GM19238 (cell line): ENCODE results near the gene ANKS1B.

Experiments used
- DNase-seq: peaks from one replicate; pipeline ENCODE4 v3.0.0; 2011; ENCODE audit warnings: low spot score; ENCODE audit not compliant: insufficient read length

The ANKS1B gene

GRCh38 chr12:99960311-99960710 lies 24.4 kb downstream of the ANKS1B start:
- no peak for DNase-seq

- no peak for DNase-seq
These were observed 25.1 kb downstream of the ANKS1B start for GRCh38 chr12:99959549-99960170.

- no peak for DNase-seq
These were observed 26.8 kb downstream of the ANKS1B start for GRCh38 chr12:99957866-99958466.

GRCh38 chr12:99954724-99955123 lies 30.0 kb downstream of the ANKS1B start:
- DNase-seq, result no peak

GRCh38 chr12:99948370-99948769 lies 36.4 kb downstream of the ANKS1B start:
- no peak for DNase-seq

- no peak for DNase-seq
These were observed 38.6 kb downstream of the ANKS1B start for GRCh38 chr12:99946131-99946530.

- DNase-seq, result no peak
These were observed 49.1 kb downstream of the ANKS1B start for GRCh38 chr12:99935608-99936007.

- no peak for DNase-seq
These were observed 58.1 kb downstream of the ANKS1B start for GRCh38 chr12:99926511-99927169.

- DNase-seq, result no peak
These were observed 64.3 kb downstream of the ANKS1B start for GRCh38 chr12:99920353-99920960.

- no peak for DNase-seq
These were observed 66.9 kb downstream of the ANKS1B start for GRCh38 chr12:99917711-99918402.

- DNase-seq, result no peak
These were observed 68.2 kb downstream of the ANKS1B start for GRCh38 chr12:99916555-99916954.

GRCh38 chr12:99915251-99916082 lies 69.3 kb downstream of the ANKS1B start:
- no peak for DNase-seq

- no peak for DNase-seq
These were observed 70.5 kb downstream of the ANKS1B start for GRCh38 chr12:99914206-99914605.

- DNase-seq, result no peak
These were observed 72.8 kb downstream of the ANKS1B start for GRCh38 chr12:99911967-99912366.

- no peak for DNase-seq
These were observed 73.7 kb downstream of the ANKS1B start for GRCh38 chr12:99911081-99911480.

- no peak for DNase-seq
These were observed 74.4 kb downstream of the ANKS1B start for GRCh38 chr12:99910342-99910741.

GRCh38 chr12:99906786-99907579 lies 77.8 kb downstream of the ANKS1B start:
- DNase-seq, result no peak

GRCh38 chr12:99901181-99901580 lies 83.6 kb downstream of the ANKS1B start:
- DNase-seq, result no peak

GRCh38 chr12:99898645-99899044 lies 86.1 kb downstream of the ANKS1B start:
- no peak for DNase-seq

- no peak for DNase-seq
These were observed 105.3 kb downstream of the ANKS1B start for GRCh38 chr12:99879439-99879838.
